Measurements from ENCODE around the gene CDH13. TPM values are rescaled to one million over a fixed set of nuclear protein-coding genes. Genes with fewer than 3 reads are reported as not detected.

The CDH13 gene
- total and polyA plus RNA-seq, 10 of the 15 experiments (the other 5 are each of a cell fraction or from before 2014, with no cell fraction given): under 0.01 to 0.05 TPM; not detected in 8

DNA sequence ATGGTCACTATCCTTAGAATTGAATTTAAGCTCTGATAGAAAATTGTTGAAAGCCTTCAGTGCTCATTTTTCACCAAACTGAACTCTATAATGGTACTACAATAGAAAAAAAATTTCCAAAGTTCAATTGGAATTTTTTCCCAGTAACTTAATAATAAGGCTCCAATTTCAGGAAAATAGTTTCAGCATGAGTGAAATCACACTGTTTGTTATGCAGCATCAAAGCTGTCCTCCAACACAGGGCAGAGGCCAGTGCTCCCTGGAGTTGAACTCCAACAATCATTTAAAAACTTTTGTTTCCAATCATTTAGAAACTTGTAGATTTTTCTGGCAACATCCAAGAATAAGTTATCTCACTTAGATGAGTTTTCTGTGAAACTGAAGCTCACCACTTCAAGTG lies 1077.9 kb downstream of the CDH13 start:
- Histone ChIP-seq H3K4me3 (no peak overlapping the region), H3K27ac (ENCODE audit: control insufficient read depth, insufficient read depth) (no peak overlapping the region), H3K4me1 (ENCODE audit: control insufficient read depth, insufficient read depth, low read length) (no peaks in the 10 kb centered on the region), H3K9me3 (replicated peaks; ENCODE audit: control insufficient read depth, insufficient read depth, low read length) (no peaks in the 10 kb centered on the region), H4K20me1 (ENCODE audit: control insufficient read depth, insufficient read depth) (no peaks in the 10 kb centered on the region), H3K9ac (ENCODE audit: control insufficient read depth, insufficient read depth, low read length) (no peak overlapping the region), H3K27me3 (replicated peaks in 1 of 2; ENCODE audit: control insufficient read depth in 2 of 2, insufficient read depth in 2 of 2, low read length in 1 of 2) (no peaks in the 10 kb centered on the region), H3K36me3 (ENCODE audit: control insufficient read depth in 2 of 2, insufficient read depth in 2 of 2, low read length in 1 of 2) (no peaks in the 10 kb centered on the region), H3K79me2 (ENCODE audit: control insufficient read depth, insufficient read depth, low read length) (no peaks in the 10 kb centered on the region), H3K4me2 (ENCODE audit: control insufficient read depth, insufficient read depth) (no peak overlapping the region), H2AFZ (ENCODE audit: control insufficient read depth, low read depth, low read length) (no peak overlapping the region)
- SMC1A ChIA-PET (ENCODE audit: uncharacterized antibody, unreplicated experiment): no interaction called here
- ATAC-seq (no peak), FAIRE-seq (no peak), DNase-seq (ENCODE audit: low read depth, low spot score) (no peak)
- POLR2A ChIA-PET: no interaction called here
- TF ChIP-seq, protein P1, sequence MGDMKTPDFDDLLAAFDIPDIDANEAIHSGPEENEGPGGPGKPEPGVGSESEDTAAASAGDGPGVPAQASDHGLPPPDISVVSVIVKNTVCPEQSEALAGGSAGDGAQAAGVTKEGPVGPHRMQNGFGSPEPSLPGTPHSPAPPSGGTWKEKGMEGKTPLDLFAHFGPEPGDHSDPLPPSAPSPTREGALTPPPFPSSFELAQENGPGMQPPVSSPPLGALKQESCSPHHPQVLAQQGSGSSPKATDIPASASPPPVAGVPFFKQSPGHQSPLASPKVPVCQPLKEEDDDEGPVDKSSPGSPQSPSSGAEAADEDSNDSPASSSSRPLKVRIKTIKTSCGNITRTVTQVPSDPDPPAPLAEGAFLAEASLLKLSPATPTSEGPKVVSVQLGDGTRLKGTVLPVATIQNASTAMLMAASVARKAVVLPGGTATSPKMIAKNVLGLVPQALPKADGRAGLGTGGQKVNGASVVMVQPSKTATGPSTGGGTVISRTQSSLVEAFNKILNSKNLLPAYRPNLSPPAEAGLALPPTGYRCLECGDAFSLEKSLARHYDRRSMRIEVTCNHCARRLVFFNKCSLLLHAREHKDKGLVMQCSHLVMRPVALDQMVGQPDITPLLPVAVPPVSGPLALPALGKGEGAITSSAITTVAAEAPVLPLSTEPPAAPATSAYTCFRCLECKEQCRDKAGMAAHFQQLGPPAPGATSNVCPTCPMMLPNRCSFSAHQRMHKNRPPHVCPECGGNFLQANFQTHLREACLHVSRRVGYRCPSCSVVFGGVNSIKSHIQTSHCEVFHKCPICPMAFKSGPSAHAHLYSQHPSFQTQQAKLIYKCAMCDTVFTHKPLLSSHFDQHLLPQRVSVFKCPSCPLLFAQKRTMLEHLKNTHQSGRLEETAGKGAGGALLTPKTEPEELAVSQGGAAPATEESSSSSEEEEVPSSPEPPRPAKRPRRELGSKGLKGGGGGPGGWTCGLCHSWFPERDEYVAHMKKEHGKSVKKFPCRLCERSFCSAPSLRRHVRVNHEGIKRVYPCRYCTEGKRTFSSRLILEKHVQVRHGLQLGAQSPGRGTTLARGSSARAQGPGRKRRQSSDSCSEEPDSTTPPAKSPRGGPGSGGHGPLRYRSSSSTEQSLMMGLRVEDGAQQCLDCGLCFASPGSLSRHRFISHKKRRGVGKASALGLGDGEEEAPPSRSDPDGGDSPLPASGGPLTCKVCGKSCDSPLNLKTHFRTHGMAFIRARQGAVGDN (IDR thresholded peaks at IDR 0.05): no peak
- TF ChIP-seq HCFC1 (IDR thresholded peaks at IDR 0.05; ENCODE audit: low read length) (no peak), RB1 (IDR thresholded peaks at IDR 0.05; ENCODE audit: borderline replicate concordance) (no peak), PML (IDR thresholded peaks at IDR 0.05; ENCODE audit: low read length) (no peak), BCL11A (IDR thresholded peaks at IDR 0.05; ENCODE audit: low read depth, low read length) (no peak), EP300 (IDR thresholded peaks at IDR 0.05; ENCODE audit: borderline replicate concordance in 1 of 2, control insufficient read depth in 1 of 2, low read depth in 2 of 2, low read length in 2 of 2) (no peak), RAD21 (IDR thresholded peaks at IDR 0.05; ENCODE audit: insufficient read depth, low read depth, low read length) (no peak)
- TF ChIP-seq, protein P2, sequence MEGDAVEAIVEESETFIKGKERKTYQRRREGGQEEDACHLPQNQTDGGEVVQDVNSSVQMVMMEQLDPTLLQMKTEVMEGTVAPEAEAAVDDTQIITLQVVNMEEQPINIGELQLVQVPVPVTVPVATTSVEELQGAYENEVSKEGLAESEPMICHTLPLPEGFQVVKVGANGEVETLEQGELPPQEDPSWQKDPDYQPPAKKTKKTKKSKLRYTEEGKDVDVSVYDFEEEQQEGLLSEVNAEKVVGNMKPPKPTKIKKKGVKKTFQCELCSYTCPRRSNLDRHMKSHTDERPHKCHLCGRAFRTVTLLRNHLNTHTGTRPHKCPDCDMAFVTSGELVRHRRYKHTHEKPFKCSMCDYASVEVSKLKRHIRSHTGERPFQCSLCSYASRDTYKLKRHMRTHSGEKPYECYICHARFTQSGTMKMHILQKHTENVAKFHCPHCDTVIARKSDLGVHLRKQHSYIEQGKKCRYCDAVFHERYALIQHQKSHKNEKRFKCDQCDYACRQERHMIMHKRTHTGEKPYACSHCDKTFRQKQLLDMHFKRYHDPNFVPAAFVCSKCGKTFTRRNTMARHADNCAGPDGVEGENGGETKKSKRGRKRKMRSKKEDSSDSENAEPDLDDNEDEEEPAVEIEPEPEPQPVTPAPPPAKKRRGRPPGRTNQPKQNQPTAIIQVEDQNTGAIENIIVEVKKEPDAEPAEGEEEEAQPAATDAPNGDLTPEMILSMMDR (IDR thresholded peaks at IDR 0.05 in 2 of 3, conservative IDR thresholded peaks at IDR 0.05 in 1 of 3; ENCODE audit: control insufficient read depth in 2 of 3, extremely low read depth in 1 of 3, insufficient read depth in 1 of 3, low read depth in 3 of 3, low read length in 3 of 3): no peak
- in situ Hi-C loops (cut with MboI): no loop called here
- BruUV-seq (replicated peaks): no TSS peak
- RAD21 ChIA-PET (ENCODE audit: unreplicated experiment): no interaction called here
- intact Hi-C loops (cut with micrococcal nuclease; ENCODE audit: unreplicated experiment): no loop called here
- CTCF ChIA-PET: no interaction called here
